ENCODE measurements around the gene CEBPG.

Gene CEBPG

DNA sequence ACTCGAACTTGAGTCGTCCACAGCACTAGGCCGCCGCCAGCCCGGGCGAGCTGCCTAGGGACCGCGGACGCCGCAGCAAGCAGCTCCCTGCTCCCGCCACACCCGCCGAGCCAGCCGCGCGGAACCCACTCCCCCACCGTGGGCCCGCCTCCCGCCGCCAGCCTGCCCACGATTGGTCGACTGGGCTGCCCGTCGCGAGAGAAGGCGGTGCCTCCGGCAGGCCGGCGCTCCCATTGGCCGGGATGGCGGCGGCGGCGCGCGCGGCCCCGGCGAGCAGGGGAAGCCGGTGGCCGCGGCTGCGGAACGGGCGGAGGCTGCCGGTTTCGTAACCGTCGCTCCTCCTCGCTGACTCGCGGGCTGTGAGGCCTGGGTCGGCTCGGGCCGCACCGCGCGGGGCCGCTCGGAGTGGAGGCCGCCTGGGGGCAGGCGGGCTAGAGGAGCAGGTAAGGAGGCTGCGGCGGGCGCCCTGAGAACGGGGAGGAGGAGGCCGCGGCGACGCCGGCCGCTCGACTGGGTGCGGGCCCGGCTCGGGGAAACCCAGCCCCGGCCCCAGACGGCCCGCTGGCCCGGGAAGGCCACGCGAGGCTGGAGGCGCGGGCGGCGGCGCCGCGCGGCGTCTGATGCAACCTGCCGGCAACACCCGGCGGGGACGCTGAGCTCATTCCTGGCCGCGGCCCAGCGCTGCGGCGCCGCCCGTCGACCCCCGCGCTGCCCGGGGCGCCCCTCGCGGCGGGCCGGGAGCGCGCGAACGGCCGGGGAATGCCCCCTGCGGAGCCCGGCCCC is at the start of gene CEBPG:
Gene CEBPG, plus strand, starts transcription at position 257 of the 783 bp plus-strand sequence. CDS start 5,531 bp downstream, outside the sequence.
- H3K27ac ChIP-seq (ENCODE audit: low read depth in 2 of 2, low read length in 2 of 2): peak within 1 kb of the TSS; percentile 98
- H3K4me1 ChIP-seq (ENCODE audit: control insufficient read depth in 2 of 2, insufficient read depth in 2 of 2, low read length in 2 of 2): peaks cover 26 to 39% of the 10 kb centered on the region in 2 donors
- no peaks in the 10 kb centered on the region for H3K9me3 ChIP-seq (ENCODE audit: control insufficient read depth in 2 of 2, low read length in 2 of 2)

GRCh38 chr19:33324628-33325027 is 48.9 kb upstream of the CEBPG start:
- Histone ChIP-seq H3K4me1 (ENCODE audit: control insufficient read depth in 2 of 2, insufficient read depth in 2 of 2, low read length in 2 of 2) (peaks cover 0 to 5% of the 10 kb centered on the region in 2 donors), H3K9me3 (ENCODE audit: control insufficient read depth in 2 of 2, low read length in 2 of 2) (peaks cover 0 to 4% of the 10 kb centered on the region in 2 donors), H3K9ac (ENCODE audit: low read depth in 1 of 2, low read length in 2 of 2) (no peak overlapping the region), H3K4me3 (ENCODE audit: low read length in 2 of 2) (no peak overlapping the region), H3K27ac (ENCODE audit: low read depth in 2 of 2, low read length in 2 of 2) (no peak overlapping the region), H3K36me3 (ENCODE audit: control insufficient read depth in 2 of 2, insufficient read depth in 2 of 2, low read length in 2 of 2) (no peaks in the 10 kb centered on the region), H3K27me3 (ENCODE audit: control insufficient read depth in 2 of 2, insufficient read depth in 2 of 2, low read length in 2 of 2) (no peaks in the 10 kb centered on the region)

More for the DNA sequence above, at the start of gene CEBPG:
- peak within 1 kb of the TSS; percentile 76 to 93 for H3K9ac ChIP-seq (ENCODE audit: low read depth in 1 of 2, low read length in 2 of 2)
- H3K4me3 ChIP-seq (ENCODE audit: low read length in 2 of 2): peak within 1 kb of the TSS; percentile 90 to 95
- H3K27me3 ChIP-seq (ENCODE audit: control insufficient read depth in 2 of 2, insufficient read depth in 2 of 2, low read length in 2 of 2): no peaks in the 10 kb centered on the region
- H3K36me3 ChIP-seq (ENCODE audit: control insufficient read depth in 2 of 2, insufficient read depth in 2 of 2, low read length in 2 of 2): no peaks in the 10 kb centered on the region

DNA sequence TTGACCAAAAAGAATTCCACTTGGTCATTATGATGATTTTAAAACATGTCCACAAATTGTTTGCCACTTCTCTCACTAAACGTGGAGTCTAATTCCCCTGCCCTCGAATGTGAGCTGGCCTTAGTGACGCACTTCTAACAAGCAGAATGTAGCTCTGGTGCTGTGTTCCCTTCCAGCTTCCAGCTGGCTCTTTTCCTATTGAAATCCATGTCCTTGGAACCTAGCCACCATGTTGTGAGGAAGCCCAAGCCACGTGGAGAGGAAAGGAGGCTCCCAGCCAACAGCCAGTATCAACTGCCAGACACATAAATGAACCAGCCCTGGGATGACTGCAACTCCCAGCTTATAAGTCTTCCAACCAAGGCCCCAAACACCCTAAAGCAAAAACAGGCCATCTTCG is 47.6 kb upstream of the CEBPG start:
- H3K9ac ChIP-seq (ENCODE audit: low read depth in 1 of 2, low read length in 2 of 2): no peak overlapping the region
- H3K4me3 ChIP-seq (ENCODE audit: low read length in 2 of 2): no peak overlapping the region
- H3K27me3 ChIP-seq (ENCODE audit: control insufficient read depth in 2 of 2, insufficient read depth in 2 of 2, low read length in 2 of 2): no peaks in the 10 kb centered on the region
- H3K9me3 ChIP-seq (ENCODE audit: control insufficient read depth in 2 of 2, low read length in 2 of 2): peaks cover 0 to 4% of the 10 kb centered on the region in 2 donors
- H3K4me1 ChIP-seq (ENCODE audit: control insufficient read depth in 2 of 2, insufficient read depth in 2 of 2, low read length in 2 of 2): peaks cover 0 to 5% of the 10 kb centered on the region in 2 donors
- no peaks in the 10 kb centered on the region for H3K36me3 ChIP-seq (ENCODE audit: control insufficient read depth in 2 of 2, insufficient read depth in 2 of 2, low read length in 2 of 2)
- no peak overlapping the region for H3K27ac ChIP-seq (ENCODE audit: low read depth in 2 of 2, low read length in 2 of 2)

- Histone ChIP-seq H3K27me3 (ENCODE audit: control insufficient read depth in 2 of 2, insufficient read depth in 2 of 2, low read length in 2 of 2) (no peaks in the 10 kb centered on the region), H3K9me3 (ENCODE audit: control insufficient read depth in 2 of 2, low read length in 2 of 2) (peaks cover 0 to 4% of the 10 kb centered on the region in 2 donors), H3K4me3 (ENCODE audit: low read length in 2 of 2) (no peak overlapping the region), H3K27ac (ENCODE audit: low read depth in 2 of 2, low read length in 2 of 2) (no peak overlapping the region), H3K4me1 (ENCODE audit: control insufficient read depth in 2 of 2, insufficient read depth in 2 of 2, low read length in 2 of 2) (peaks cover 0 to 5% of the 10 kb centered on the region in 2 donors), H3K9ac (ENCODE audit: low read depth in 1 of 2, low read length in 2 of 2) (no peak overlapping the region), H3K36me3 (ENCODE audit: control insufficient read depth in 2 of 2, insufficient read depth in 2 of 2, low read length in 2 of 2) (no peaks in the 10 kb centered on the region)
These were observed 44.4 kb upstream of the CEBPG start for GRCh38 chr19:33329060-33329459.

GRCh38 chr19:33329736-33330135 is 43.8 kb upstream of the CEBPG start:
- H3K27me3 ChIP-seq (ENCODE audit: control insufficient read depth in 2 of 2, insufficient read depth in 2 of 2, low read length in 2 of 2): no peaks in the 10 kb centered on the region
- no peak overlapping the region for H3K9ac ChIP-seq (ENCODE audit: low read depth in 1 of 2, low read length in 2 of 2)
- H3K9me3 ChIP-seq (ENCODE audit: control insufficient read depth in 2 of 2, low read length in 2 of 2): peaks cover 0 to 4% of the 10 kb centered on the region in 2 donors
- H3K4me1 ChIP-seq (ENCODE audit: control insufficient read depth in 2 of 2, insufficient read depth in 2 of 2, low read length in 2 of 2): peaks cover 0 to 1% of the 10 kb centered on the region in 2 donors
- no peak overlapping the region for H3K27ac ChIP-seq (ENCODE audit: low read depth in 2 of 2, low read length in 2 of 2)
- no peaks in the 10 kb centered on the region for H3K36me3 ChIP-seq (ENCODE audit: control insufficient read depth in 2 of 2, insufficient read depth in 2 of 2, low read length in 2 of 2)
- no peak overlapping the region for H3K4me3 ChIP-seq (ENCODE audit: low read length in 2 of 2)

DNA sequence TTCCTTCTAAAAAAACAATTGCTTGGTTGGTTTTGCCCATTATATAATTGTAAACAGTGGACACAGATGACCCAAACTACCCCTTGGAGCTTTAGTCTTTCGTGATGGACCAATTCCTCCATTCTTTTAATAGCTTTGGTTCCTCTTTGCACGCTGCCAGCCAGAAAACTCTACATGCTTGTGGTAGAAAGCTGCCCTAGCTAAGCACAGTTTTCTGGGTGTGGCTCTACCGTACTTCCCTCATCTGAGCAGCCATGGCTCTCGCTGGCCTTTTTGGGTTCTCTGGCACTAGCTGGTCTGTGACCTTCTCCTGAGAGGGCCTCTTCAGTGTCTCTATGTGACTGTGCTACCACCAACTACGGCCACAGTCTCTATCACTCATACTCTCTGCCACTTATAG is 41.3 kb upstream of the CEBPG start:
- Histone ChIP-seq H3K36me3 (ENCODE audit: control insufficient read depth in 2 of 2, insufficient read depth in 2 of 2, low read length in 2 of 2) (no peaks in the 10 kb centered on the region), H3K27me3 (ENCODE audit: control insufficient read depth in 2 of 2, insufficient read depth in 2 of 2, low read length in 2 of 2) (no peaks in the 10 kb centered on the region), H3K27ac (ENCODE audit: low read depth in 2 of 2, low read length in 2 of 2) (no peak overlapping the region), H3K9me3 (ENCODE audit: control insufficient read depth in 2 of 2, low read length in 2 of 2) (no peaks in the 10 kb centered on the region), H3K4me3 (ENCODE audit: low read length in 2 of 2) (no peak overlapping the region), H3K4me1 (ENCODE audit: control insufficient read depth in 2 of 2, insufficient read depth in 2 of 2, low read length in 2 of 2) (no peaks in the 10 kb centered on the region), H3K9ac (ENCODE audit: low read depth in 1 of 2, low read length in 2 of 2) (no peak overlapping the region)

GRCh38 chr19:33333151-33333550 is 40.4 kb upstream of the CEBPG start:
- Histone ChIP-seq H3K27me3 (ENCODE audit: control insufficient read depth in 2 of 2, insufficient read depth in 2 of 2, low read length in 2 of 2) (no peaks in the 10 kb centered on the region), H3K27ac (ENCODE audit: low read depth in 2 of 2, low read length in 2 of 2) (no peak overlapping the region), H3K4me1 (ENCODE audit: control insufficient read depth in 2 of 2, insufficient read depth in 2 of 2, low read length in 2 of 2) (no peaks in the 10 kb centered on the region), H3K9me3 (ENCODE audit: control insufficient read depth in 2 of 2, low read length in 2 of 2) (no peaks in the 10 kb centered on the region), H3K4me3 (ENCODE audit: low read length in 2 of 2) (no peak overlapping the region), H3K9ac (ENCODE audit: low read depth in 1 of 2, low read length in 2 of 2) (no peak overlapping the region), H3K36me3 (ENCODE audit: control insufficient read depth in 2 of 2, insufficient read depth in 2 of 2, low read length in 2 of 2) (no peaks in the 10 kb centered on the region)

DNA sequence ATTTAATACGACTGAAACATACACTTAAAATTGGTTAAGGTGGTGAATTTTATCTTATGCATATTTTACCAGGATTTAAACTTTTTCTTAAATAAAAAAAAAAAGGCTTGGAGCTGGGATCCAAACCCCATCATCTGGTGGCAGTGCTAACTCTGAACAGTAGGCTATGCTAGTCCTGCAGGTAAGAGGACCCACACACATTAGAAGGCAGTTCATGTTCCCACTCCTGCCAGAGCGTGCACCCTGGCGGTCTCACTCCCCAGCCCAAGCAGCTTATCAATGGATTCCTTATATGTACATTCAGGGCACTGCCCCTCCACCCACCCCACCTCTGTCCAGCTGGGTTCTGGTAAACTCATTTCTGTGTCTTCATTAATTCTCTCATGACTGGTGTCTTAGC is 39.9 kb upstream of the CEBPG start:
- Histone ChIP-seq H3K4me1 (ENCODE audit: control insufficient read depth in 2 of 2, insufficient read depth in 2 of 2, low read length in 2 of 2) (no peaks in the 10 kb centered on the region), H3K4me3 (ENCODE audit: low read length in 2 of 2) (no peak overlapping the region), H3K27ac (ENCODE audit: low read depth in 2 of 2, low read length in 2 of 2) (no peak overlapping the region), H3K36me3 (ENCODE audit: control insufficient read depth in 2 of 2, insufficient read depth in 2 of 2, low read length in 2 of 2) (no peaks in the 10 kb centered on the region), H3K9ac (ENCODE audit: low read depth in 1 of 2, low read length in 2 of 2) (no peak overlapping the region), H3K27me3 (ENCODE audit: control insufficient read depth in 2 of 2, insufficient read depth in 2 of 2, low read length in 2 of 2) (no peaks in the 10 kb centered on the region), H3K9me3 (ENCODE audit: control insufficient read depth in 2 of 2, low read length in 2 of 2) (no peaks in the 10 kb centered on the region)

DNA sequence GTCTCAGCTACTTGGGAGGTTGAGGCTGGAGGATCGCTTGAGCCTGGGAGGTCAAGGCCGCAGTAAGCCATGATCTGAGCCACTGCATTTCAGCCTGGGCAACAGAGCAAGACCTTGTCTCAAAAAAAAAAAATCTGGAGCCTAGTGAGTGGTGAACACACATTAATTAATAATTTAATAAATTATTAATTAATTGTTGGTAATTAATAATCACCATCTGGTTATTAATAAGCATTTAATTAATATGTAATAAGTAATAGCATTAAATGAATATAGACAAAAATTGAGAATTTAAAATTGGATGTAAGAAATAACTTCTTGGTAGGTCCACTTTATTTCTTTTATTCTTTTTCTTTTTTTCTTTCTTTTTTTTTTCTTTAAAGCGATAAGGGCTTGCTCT is 39.2 kb upstream of the CEBPG start:
- H3K9ac ChIP-seq (ENCODE audit: low read depth in 1 of 2, low read length in 2 of 2): no peak overlapping the region
- H3K27me3 ChIP-seq (ENCODE audit: control insufficient read depth in 2 of 2, insufficient read depth in 2 of 2, low read length in 2 of 2): no peaks in the 10 kb centered on the region
- no peaks in the 10 kb centered on the region for H3K4me1 ChIP-seq (ENCODE audit: control insufficient read depth in 2 of 2, insufficient read depth in 2 of 2, low read length in 2 of 2)
- no peaks in the 10 kb centered on the region for H3K9me3 ChIP-seq (ENCODE audit: control insufficient read depth in 2 of 2, low read length in 2 of 2)
- no peak overlapping the region for H3K4me3 ChIP-seq (ENCODE audit: low read length in 2 of 2)
- H3K36me3 ChIP-seq (ENCODE audit: control insufficient read depth in 2 of 2, insufficient read depth in 2 of 2, low read length in 2 of 2): no peaks in the 10 kb centered on the region
- H3K27ac ChIP-seq (ENCODE audit: low read depth in 2 of 2, low read length in 2 of 2): no peak overlapping the region

- no peaks in the 10 kb centered on the region for H3K4me1 ChIP-seq (ENCODE audit: control insufficient read depth in 2 of 2, insufficient read depth in 2 of 2, low read length in 2 of 2)
- H3K9ac ChIP-seq (ENCODE audit: low read depth in 1 of 2, low read length in 2 of 2): no peak overlapping the region
- H3K27me3 ChIP-seq (ENCODE audit: control insufficient read depth in 2 of 2, insufficient read depth in 2 of 2, low read length in 2 of 2): no peaks in the 10 kb centered on the region
- no peaks in the 10 kb centered on the region for H3K36me3 ChIP-seq (ENCODE audit: control insufficient read depth in 2 of 2, insufficient read depth in 2 of 2, low read length in 2 of 2)
- no peak overlapping the region for H3K27ac ChIP-seq (ENCODE audit: low read depth in 2 of 2, low read length in 2 of 2)
- no peaks in the 10 kb centered on the region for H3K9me3 ChIP-seq (ENCODE audit: control insufficient read depth in 2 of 2, low read length in 2 of 2)
- H3K4me3 ChIP-seq (ENCODE audit: low read length in 2 of 2): no peak overlapping the region
These were observed 38.1 kb upstream of the CEBPG start for GRCh38 chr19:33335446-33335845.
